GM21367 (cell line): ENCODE measurements around the gene DCC.
"Not testable (repeated sequence)": the region's sequence is repeated elsewhere in the genome, so short reads cannot be mapped to it uniquely, and the experiment has no call there.

Experiments
- ATAC-seq: cut with Tn5 transposase; IDR thresholded peaks from one replicate; pipeline ENCODE4 v1.9.1; 2021; ENCODE audit not compliant: unreplicated experiment

Gene DCC

GRCh38 chr18:53458944-53459580 lies 1119.1 kb downstream of the DCC start:
- no peak for ATAC-seq

DNA sequence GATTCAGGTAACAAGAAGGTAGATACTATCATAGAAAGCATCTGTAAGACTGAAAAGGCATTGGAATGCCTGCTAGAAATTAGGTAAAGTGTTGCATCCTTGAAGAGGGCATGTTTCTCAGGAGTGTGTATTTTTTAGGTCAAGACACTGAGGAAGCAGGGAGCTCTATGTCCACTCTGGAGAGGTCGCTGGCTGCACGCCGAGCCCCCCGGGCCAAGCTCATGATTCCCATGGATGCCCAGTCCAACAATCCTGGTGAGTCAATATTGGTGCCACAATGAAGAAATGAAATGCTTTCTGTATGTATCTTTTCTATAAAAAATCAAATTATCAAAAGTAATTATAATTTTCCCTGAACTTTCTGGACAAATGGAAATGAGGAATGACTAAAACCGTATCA lies 1127.8 kb downstream of the DCC start:
- no peak for ATAC-seq

DNA sequence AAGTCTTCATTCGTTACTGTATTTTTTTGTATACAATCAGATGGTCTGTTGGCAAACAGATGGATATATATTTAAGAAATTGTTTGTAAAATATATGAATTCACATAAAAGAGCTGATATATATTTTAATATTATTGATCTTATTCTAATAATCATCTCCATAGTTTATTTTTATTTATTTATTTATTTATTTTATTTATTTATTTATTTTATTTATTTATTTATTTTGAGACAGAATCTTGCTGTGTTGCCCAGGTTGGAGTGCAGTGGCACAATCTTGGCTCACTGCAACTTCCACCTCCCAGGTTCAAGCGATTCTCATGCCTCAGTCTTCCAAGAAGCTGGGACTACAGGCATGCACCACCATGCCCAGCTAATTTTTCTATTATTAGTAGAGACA lies 1128.2 kb downstream of the DCC start:
- not testable (repeated sequence) for ATAC-seq

DNA sequence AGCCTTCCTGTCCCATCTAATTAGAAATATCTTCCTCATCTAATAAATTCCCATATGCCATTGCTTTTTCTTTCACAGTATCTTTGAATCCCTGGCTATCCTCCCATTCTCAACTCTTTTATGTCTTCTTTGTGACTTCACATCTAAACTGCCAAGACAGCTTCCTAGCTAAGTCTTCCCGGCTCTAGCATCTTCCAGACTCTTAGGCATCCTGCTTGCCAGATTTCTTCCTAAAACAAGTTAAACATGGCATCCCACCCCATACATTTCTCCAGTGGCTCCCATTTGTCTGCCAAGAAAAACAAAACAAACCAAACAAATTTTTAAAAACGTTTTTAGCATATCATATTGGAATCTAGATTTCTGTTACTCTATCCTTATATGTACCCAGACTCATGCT lies 1132.5 kb downstream of the DCC start:
- no peak for ATAC-seq

DNA sequence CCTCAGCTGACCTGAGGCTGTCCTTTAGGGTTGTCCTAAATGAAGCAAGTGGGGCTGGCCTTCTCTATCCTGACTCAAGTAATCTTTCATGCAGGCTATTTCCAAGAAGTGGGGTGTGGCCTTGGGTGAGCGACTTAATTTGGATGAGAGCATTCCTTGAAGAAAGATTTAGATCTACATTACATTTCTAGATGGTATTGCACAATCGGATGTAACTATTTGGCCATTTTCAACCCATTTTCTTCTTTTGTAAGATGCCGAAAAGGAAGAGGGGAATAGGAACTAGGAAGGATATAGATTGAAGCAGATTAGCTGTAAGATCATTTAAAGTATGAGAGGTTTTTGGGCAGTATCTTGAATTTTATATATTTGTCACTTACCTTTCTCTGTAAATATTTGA lies 1138.2 kb downstream of the DCC start:
- no peak for ATAC-seq

- no peak for ATAC-seq
Measured at GRCh38 chr18:53486296-53486695, 1146.3 kb downstream of the DCC start.

DNA sequence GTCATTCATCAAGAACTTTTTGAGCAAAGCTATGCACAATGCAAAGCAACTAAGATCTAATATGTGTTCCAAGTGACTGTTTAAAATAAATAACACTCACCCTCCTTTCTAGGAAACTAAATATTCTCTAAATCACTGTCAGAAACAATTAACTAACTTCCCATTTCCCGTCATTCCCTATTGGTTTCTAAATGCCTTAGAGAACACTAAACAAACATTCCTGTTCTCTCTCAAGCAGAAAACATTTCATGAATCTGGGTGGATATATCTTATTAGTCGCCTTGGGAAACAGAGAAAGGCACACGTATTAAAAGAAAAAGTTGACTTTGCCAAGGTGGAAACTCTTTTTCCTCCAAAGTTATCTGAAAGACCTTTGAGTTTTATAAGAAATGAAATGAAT lies 1149.3 kb downstream of the DCC start:
- no peak for ATAC-seq

GRCh38 chr18:53490019-53490418 lies 1150.0 kb downstream of the DCC start:
- no peak for ATAC-seq

GRCh38 chr18:53496028-53496427 lies 1156.0 kb downstream of the DCC start:
- no peak for ATAC-seq

- ATAC-seq, result no peak
Measured at GRCh38 chr18:53503914-53504441, 1164.0 kb downstream of the DCC start.

- ATAC-seq, result no peak
Measured at GRCh38 chr18:53508529-53508928, 1168.5 kb downstream of the DCC start.

DNA sequence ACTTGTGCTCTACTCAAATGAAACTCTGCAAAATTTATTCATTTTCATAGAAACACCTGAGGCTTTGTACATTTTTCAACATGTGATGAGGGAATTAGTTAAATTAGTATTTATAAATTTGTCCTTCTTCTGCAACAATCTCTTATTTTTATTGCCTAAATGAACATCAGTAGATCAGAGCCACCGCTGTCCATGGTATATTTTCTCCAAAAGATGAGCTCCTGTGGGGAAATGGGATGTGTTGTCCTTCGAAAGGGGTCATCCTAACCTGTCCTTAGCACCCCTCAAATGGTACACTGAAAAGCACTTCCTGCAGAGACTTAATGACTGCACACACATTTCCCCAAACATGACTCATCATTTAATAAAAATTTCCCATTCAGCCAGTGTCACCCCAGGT lies 1169.9 kb downstream of the DCC start:
- no peak for ATAC-seq

- not testable (repeated sequence) for ATAC-seq
Measured at GRCh38 chr18:53511725-53512124, 1171.7 kb downstream of the DCC start.

GRCh38 chr18:53521068-53521467 lies 1181.1 kb downstream of the DCC start:
- no peak for ATAC-seq

- no peak for ATAC-seq
Measured at GRCh38 chr18:53526101-53526870, 1186.3 kb downstream of the DCC start.

- ATAC-seq, result no peak
Measured at GRCh38 chr18:53527365-53527764, 1187.4 kb downstream of the DCC start.

DNA sequence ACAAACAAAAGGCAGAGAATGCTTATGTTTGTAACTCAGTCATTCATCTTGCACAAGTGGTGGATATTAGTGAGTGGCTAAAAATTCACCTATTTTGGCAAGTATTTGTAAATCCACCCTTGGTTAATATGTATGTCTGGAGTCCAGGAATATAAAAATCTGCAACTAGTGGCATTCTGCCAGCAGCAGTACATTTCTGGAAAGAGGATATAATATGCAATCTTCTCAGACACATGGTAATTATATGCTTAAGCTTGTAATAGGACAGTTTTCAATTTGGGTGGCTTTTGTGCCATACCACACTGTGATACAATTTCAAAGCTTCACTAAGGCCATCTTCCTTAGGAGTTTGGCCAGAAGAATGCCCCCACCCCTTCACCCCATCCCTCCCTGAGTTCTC lies 1191.2 kb downstream of the DCC start:
- no peak for ATAC-seq

DNA sequence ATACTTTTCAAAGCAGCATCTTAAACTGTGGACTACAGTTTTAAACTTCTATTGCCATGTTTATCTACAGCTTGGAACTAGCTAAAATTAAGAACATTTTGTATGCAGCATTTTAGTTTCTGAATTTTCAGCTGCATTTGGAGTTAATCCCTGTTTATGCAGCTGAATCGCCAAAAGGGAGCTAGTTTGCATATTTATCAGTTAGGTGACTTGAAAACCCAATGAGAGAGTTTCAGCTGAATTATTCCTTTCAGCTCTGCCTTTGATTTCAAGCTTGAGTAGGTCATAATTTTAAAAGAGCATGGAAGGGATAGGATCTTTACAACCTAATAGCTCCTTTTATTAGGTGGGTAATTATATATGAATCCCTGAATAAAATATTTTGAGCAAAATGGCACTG lies 1191.9 kb downstream of the DCC start:
- no peak for ATAC-seq

DNA sequence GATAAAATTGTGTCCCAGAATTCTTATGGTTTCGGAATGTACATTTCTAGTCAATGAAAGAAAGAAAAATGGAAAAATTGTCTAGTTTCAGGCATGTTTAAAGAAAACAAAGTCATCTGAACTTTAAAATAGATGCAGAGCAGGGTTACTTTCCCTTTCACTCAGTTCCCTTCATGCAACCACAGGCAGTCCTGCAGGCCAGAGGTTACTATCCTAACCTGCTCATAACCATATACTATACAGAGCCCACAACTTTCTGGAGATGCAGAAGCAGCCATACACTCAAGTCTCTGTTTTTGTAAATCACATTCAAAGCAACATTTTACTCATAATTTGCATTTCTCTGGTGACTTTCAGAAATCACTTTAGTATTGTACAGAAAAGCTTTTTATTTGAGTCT lies 1194.2 kb downstream of the DCC start:
- ATAC-seq, result no peak

DNA sequence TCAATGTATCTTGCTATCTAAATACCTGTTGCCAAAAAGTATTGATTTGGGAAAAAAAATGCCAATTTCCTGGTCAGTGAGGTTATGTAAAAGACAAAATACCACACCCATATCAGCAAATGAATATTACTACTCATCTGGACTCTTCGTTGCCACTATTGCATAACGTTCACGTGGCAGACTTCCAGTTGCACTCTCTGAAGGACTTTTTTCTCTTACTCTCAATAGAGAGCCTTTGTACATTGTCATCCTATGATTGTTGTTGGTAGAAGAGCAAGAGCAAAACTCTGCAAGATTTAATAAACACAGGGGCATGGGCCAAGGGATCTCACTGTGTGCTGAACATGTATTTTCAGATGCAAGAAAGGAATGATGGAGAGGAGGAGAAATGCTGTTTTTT lies 1194.7 kb downstream of the DCC start:
- no peak for ATAC-seq

DNA sequence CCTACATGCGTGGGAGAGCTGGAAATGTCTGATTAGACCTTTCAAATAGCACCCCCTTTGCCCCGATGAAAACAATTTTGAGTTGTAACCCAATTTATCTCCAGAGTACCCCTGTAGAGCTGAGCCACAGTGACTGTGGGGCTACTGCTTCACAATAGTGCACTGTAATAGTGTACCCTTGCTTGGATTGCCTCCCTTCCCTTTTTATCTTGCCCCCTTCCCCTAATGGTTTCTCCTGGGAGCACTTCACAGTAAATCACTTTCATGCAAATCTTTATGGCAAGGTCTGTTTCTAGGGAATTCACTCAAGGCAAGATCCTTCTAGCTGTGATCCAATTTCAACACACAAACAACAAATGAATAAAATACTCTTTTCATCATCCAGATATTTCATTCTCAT lies 1196.9 kb downstream of the DCC start:
- no peak for ATAC-seq

- no peak for ATAC-seq
Measured at GRCh38 chr18:53541924-53542323, 1201.9 kb downstream of the DCC start.

- no peak for ATAC-seq
Measured at GRCh38 chr18:53543711-53544110, 1203.7 kb downstream of the DCC start.
